Activated CD8-positive, alpha-beta memory T cell treated with anti-CD3 and anti-CD28 coated beads for 4 hours (primary cell): ENCODE results near the gene HOXD8.

ENCODE experiments used
- DNase-seq, 2 donors: peaks; one replicate each; pipeline ENCODE4 v3.0.0-alpha.2; 2020; ENCODE audit warnings: low read depth in 2 of 2

The HOXD8 gene

GRCh38 chr2:176090862-176091261 is 38.6 kb upstream of the HOXD8 start:
- no peak for DNase-seq

- DNase-seq = no peak
These were observed 37.9 kb upstream of the HOXD8 start for GRCh38 chr2:176091329-176092258.

GRCh38 chr2:176092270-176093144 is 37.0 kb upstream of the HOXD8 start, which contains the start of gene HOXD13:
HOXD13 (plus strand) TSS chr2:176092721; CDS start chr2:176092891, 170 bp downstream.
- DNase-seq = no peak

- no peak for DNase-seq
These were observed 36.2 kb upstream of the HOXD8 start for GRCh38 chr2:176093145-176093897.

GRCh38 chr2:176093898-176094249 is 35.6 kb upstream of the HOXD8 start:
- DNase-seq = no peak

GRCh38 chr2:176094349-176094748 is 35.2 kb upstream of the HOXD8 start:
- no peak for DNase-seq

- no peak for DNase-seq
These were observed 34.1 kb upstream of the HOXD8 start for GRCh38 chr2:176095421-176095820.

- no peak for DNase-seq
These were observed 33.1 kb upstream of the HOXD8 start for GRCh38 chr2:176096243-176096985.

GRCh38 chr2:176096986-176097819 is 32.3 kb upstream of the HOXD8 start:
- no peak for DNase-seq

GRCh38 chr2:176097820-176098365 is 31.6 kb upstream of the HOXD8 start:
- no peak for DNase-seq

- no peak for DNase-seq
These were observed 30.9 kb upstream of the HOXD8 start for GRCh38 chr2:176098366-176099158.

- no peak for DNase-seq
These were observed 30.3 kb upstream of the HOXD8 start for GRCh38 chr2:176099159-176099727.

GRCh38 chr2:176099728-176100546 is 29.6 kb upstream of the HOXD8 start, which contains the start of gene HOXD12:
HOXD12 (plus strand) TSS chr2:176099795; CDS start chr2:176099802, 7 bp downstream.
- no peak for DNase-seq

- no peak for DNase-seq
These were observed 28.9 kb upstream of the HOXD8 start for GRCh38 chr2:176100547-176101140.

- DNase-seq = no peak
These were observed 28.2 kb upstream of the HOXD8 start for GRCh38 chr2:176101216-176101830.

- no peak for DNase-seq
These were observed 27.7 kb upstream of the HOXD8 start for GRCh38 chr2:176101842-176102241.

GRCh38 chr2:176102309-176102866 is 27.1 kb upstream of the HOXD8 start:
- DNase-seq = no peak
